A549 (cell line): ENCODE data around the gene ZBTB43.

Experiments used
- CEBPB ChIP-seq, 2 experiments: fragments of >200 bp in 1 of 2; sonication (Bioruptor Twin) in 1 of 2; formaldehyde crosslinking in 1 of 2; IDR thresholded peaks; 2 replicates each; pipeline ENCODE4 v1.6.1; 2012 to 2016
- CHD4 ChIP-seq: fragments of 200-600 bp; sonication (generic); IDR thresholded peaks from 2 replicates; pipeline ENCODE4 v1.6.1; 2016; ENCODE audit warnings: antibody characterized with exemption, mild to moderate bottlenecking, borderline replicate concordance
- EHMT2 ChIP-seq: fragments of 200-600 bp; sonication (generic); IDR thresholded peaks from 2 replicates; pipeline ENCODE4 v1.6.1; 2016; ENCODE audit warnings: antibody characterized with exemption, low read depth, mild to moderate bottlenecking, moderate library complexity
- EP300 ChIP-seq, 2 experiments: fragments of >200 bp; sonication (Bioruptor Twin); formaldehyde crosslinking; IDR thresholded peaks; 2 replicates in 1 of 2; 3 replicates in 1 of 2; pipeline ENCODE4 v1.6.1; 2016 to 2017
- FOSL2 ChIP-seq, 2 experiments: fragments of 450-650 bp in 1 of 2; fragments of >200 bp in 1 of 2; sonication (Bioruptor Twin) in 1 of 2; formaldehyde crosslinking; IDR thresholded peaks; 2 replicates each; pipeline versions ENCODE4 v1.5.0 to v1.6.1; 2016 to 2020; ENCODE audit warnings: mild to moderate bottlenecking in 1 of 2, moderate library complexity in 1 of 2
- POLR2A ChIP-seq: IDR thresholded peaks from 2 replicates; pipeline ENCODE4 v1.6.1; 2012; ENCODE audit warnings: mild to moderate bottlenecking, low read length
- RAD21 ChIP-seq, 2 experiments: fragments of >200 bp in 1 of 2; sonication (Bioruptor Twin) in 1 of 2; formaldehyde crosslinking in 1 of 2; IDR thresholded peaks in 1 of 2; conservative IDR thresholded peaks in 1 of 2; 2 replicates in 1 of 2; 3 replicates in 1 of 2; pipeline ENCODE4 v1.6.1; 2012 to 2018; ENCODE audit warnings: inconsistent platforms in 1 of 2
- RCOR1 ChIP-seq: fragments of 150-350 bp; IDR thresholded peaks from 2 replicates; pipeline ENCODE4 v1.6.1; 2014; ENCODE audit warnings: antibody characterized with exemption, low read length, low read depth
- RNF2 ChIP-seq: fragments of 200-600 bp; sonication (generic); IDR thresholded peaks from 2 replicates; pipeline ENCODE4 v1.6.1; 2016; ENCODE audit warnings: low read depth, mild to moderate bottlenecking, antibody characterized with exemption, moderate library complexity, borderline replicate concordance
- TF ChIP-seq, protein P1 (sequence below): fragments of >200 bp; sonication (Bioruptor Twin); formaldehyde crosslinking; IDR thresholded peaks from 3 replicates; pipeline ENCODE4 v1.5.1; 2016
- TF ChIP-seq, protein P2 (sequence below): IDR thresholded peaks from 2 replicates; pipeline ENCODE4 v1.6.1; 2012
- TF ChIP-seq, protein P3 (sequence below): fragments of >200 bp; sonication (Bioruptor Twin); formaldehyde crosslinking; IDR thresholded peaks from 3 replicates; pipeline ENCODE4 v1.6.1; 2016
- TF ChIP-seq, protein P4 (sequence below): fragments of 450-650 bp; IDR thresholded peaks from 2 replicates; pipeline ENCODE4 v1.6.1; 2014; ENCODE audit warnings: antibody characterized with exemption
- TF ChIP-seq, protein P5 (sequence below): fragments of 200-600 bp; sonication (generic); IDR thresholded peaks from 2 replicates; pipeline ENCODE4 v1.6.1; 2016; ENCODE audit warnings: antibody characterized with exemption, mild to moderate bottlenecking, moderate library complexity

DNA sequence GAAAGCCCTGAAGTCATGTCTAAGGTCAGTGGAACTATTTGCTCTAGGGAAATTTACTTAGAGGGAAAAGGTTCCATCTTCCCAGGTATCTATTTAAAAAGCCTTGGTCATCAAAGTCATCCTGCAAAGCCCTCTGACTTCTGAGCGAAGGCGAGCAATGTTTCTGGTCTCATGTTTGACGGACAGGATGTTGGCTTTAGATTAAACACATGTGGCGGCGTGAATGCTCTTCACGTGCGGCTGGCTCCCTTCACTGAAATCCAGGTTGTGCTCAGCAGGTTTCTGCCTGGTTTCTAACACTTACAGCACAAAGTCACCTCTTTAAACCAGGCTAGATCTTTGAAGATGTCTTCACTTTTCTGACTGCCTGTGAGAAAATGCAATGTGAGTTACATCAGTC lies 49.9 kb downstream of the ZBTB43 start:
- TF ChIP-seq, protein P1, sequence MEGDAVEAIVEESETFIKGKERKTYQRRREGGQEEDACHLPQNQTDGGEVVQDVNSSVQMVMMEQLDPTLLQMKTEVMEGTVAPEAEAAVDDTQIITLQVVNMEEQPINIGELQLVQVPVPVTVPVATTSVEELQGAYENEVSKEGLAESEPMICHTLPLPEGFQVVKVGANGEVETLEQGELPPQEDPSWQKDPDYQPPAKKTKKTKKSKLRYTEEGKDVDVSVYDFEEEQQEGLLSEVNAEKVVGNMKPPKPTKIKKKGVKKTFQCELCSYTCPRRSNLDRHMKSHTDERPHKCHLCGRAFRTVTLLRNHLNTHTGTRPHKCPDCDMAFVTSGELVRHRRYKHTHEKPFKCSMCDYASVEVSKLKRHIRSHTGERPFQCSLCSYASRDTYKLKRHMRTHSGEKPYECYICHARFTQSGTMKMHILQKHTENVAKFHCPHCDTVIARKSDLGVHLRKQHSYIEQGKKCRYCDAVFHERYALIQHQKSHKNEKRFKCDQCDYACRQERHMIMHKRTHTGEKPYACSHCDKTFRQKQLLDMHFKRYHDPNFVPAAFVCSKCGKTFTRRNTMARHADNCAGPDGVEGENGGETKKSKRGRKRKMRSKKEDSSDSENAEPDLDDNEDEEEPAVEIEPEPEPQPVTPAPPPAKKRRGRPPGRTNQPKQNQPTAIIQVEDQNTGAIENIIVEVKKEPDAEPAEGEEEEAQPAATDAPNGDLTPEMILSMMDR, result no peak
- TF ChIP-seq POLR2A (no peak), CHD4 (no peak), RCOR1 (no peak), RAD21 (conservative IDR thresholded peaks at IDR 0.05 in 1 of 2, IDR thresholded peaks at IDR 0.05 in 1 of 2) (no peak), EP300 (IDR thresholded peaks at IDR 0.05) (no peak), CEBPB (IDR thresholded peaks at IDR 0.05) (no peak), EHMT2 (no peak), FOSL2 (IDR thresholded peaks at IDR 0.05) (no peak), FOSL2 (CRISPR knock-in tag; IDR thresholded peaks at IDR 0.05) (no peak), RNF2 (no peak)
- TF ChIP-seq, protein P2, sequence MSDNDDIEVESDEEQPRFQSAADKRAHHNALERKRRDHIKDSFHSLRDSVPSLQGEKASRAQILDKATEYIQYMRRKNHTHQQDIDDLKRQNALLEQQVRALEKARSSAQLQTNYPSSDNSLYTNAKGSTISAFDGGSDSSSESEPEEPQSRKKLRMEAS, result no peak
- TF ChIP-seq, protein P3, sequence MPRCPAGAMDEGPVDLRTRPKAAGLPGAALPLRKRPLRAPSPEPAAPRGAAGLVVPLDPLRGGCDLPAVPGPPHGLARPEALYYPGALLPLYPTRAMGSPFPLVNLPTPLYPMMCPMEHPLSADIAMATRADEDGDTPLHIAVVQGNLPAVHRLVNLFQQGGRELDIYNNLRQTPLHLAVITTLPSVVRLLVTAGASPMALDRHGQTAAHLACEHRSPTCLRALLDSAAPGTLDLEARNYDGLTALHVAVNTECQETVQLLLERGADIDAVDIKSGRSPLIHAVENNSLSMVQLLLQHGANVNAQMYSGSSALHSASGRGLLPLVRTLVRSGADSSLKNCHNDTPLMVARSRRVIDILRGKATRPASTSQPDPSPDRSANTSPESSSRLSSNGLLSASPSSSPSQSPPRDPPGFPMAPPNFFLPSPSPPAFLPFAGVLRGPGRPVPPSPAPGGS, result no peak
- TF ChIP-seq, protein P4, sequence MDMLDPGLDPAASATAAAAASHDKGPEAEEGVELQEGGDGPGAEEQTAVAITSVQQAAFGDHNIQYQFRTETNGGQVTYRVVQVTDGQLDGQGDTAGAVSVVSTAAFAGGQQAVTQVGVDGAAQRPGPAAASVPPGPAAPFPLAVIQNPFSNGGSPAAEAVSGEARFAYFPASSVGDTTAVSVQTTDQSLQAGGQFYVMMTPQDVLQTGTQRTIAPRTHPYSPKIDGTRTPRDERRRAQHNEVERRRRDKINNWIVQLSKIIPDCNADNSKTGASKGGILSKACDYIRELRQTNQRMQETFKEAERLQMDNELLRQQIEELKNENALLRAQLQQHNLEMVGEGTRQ, result no peak
- TF ChIP-seq, protein P5, sequence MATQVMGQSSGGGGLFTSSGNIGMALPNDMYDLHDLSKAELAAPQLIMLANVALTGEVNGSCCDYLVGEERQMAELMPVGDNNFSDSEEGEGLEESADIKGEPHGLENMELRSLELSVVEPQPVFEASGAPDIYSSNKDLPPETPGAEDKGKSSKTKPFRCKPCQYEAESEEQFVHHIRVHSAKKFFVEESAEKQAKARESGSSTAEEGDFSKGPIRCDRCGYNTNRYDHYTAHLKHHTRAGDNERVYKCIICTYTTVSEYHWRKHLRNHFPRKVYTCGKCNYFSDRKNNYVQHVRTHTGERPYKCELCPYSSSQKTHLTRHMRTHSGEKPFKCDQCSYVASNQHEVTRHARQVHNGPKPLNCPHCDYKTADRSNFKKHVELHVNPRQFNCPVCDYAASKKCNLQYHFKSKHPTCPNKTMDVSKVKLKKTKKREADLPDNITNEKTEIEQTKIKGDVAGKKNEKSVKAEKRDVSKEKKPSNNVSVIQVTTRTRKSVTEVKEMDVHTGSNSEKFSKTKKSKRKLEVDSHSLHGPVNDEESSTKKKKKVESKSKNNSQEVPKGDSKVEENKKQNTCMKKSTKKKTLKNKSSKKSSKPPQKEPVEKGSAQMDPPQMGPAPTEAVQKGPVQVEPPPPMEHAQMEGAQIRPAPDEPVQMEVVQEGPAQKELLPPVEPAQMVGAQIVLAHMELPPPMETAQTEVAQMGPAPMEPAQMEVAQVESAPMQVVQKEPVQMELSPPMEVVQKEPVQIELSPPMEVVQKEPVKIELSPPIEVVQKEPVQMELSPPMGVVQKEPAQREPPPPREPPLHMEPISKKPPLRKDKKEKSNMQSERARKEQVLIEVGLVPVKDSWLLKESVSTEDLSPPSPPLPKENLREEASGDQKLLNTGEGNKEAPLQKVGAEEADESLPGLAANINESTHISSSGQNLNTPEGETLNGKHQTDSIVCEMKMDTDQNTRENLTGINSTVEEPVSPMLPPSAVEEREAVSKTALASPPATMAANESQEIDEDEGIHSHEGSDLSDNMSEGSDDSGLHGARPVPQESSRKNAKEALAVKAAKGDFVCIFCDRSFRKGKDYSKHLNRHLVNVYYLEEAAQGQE, result no peak
